ENCODE data around the gene PRICKLE4.

Gene PRICKLE4

GRCh38 chr6:41790045-41790444 lies 9.5 kb downstream of the PRICKLE4 start:
- no peak for TF ChIP-seq CTCF (conservative IDR thresholded peaks at IDR 0.05; ENCODE audit: low read length)
- DNase-seq (ENCODE audit: low read depth) = no peak
- H3K4me3 ChIP-seq (ENCODE audit: low read length) = no peak overlapping the region

GRCh38 chr6:41791305-41791704 lies 10.7 kb downstream of the PRICKLE4 start:
- H3K4me3 ChIP-seq (ENCODE audit: low read length) = no peak overlapping the region
- no peak for DNase-seq (ENCODE audit: low read depth)
- no peak for TF ChIP-seq CTCF (conservative IDR thresholded peaks at IDR 0.05; ENCODE audit: low read length)

GRCh38 chr6:41791984-41792383 lies 11.4 kb downstream of the PRICKLE4 start:
- no peak overlapping the region for H3K4me3 ChIP-seq (ENCODE audit: low read length)
- TF ChIP-seq CTCF (conservative IDR thresholded peaks at IDR 0.05; ENCODE audit: low read length) = no peak
- DNase-seq (ENCODE audit: low read depth) = no peak

GRCh38 chr6:41796474-41796873 lies 15.9 kb downstream of the PRICKLE4 start:
- no peak overlapping the region for H3K4me3 ChIP-seq (ENCODE audit: low read length)
- DNase-seq (ENCODE audit: low read depth) = no peak
- no peak for TF ChIP-seq CTCF (conservative IDR thresholded peaks at IDR 0.05; ENCODE audit: low read length)

GRCh38 chr6:41798901-41799558 lies 18.4 kb downstream of the PRICKLE4 start:
- no peak for TF ChIP-seq CTCF (conservative IDR thresholded peaks at IDR 0.05; ENCODE audit: low read length)
- no peak for DNase-seq (ENCODE audit: low read depth)
- H3K4me3 ChIP-seq (ENCODE audit: low read length) = no peak overlapping the region

GRCh38 chr6:41799559-41799911 lies 19.0 kb downstream of the PRICKLE4 start:
- no peak for DNase-seq (ENCODE audit: low read depth)
- no peak for TF ChIP-seq CTCF (conservative IDR thresholded peaks at IDR 0.05; ENCODE audit: low read length)
- H3K4me3 ChIP-seq (ENCODE audit: low read length) = no peak overlapping the region

GRCh38 chr6:41801380-41801779 lies 20.8 kb downstream of the PRICKLE4 start:
- H3K4me3 ChIP-seq (ENCODE audit: low read length) = no peak overlapping the region
- DNase-seq (ENCODE audit: low read depth) = peak; percentile 22
- TF ChIP-seq CTCF (conservative IDR thresholded peaks at IDR 0.05; ENCODE audit: low read length) = peak; percentile 72

All from AG10803 (cell line).